Measurements from ENCODE around the gene DCAF10.
"Not testable (repeated sequence)": the region's sequence is repeated elsewhere in the genome, so short reads cannot be mapped to it uniquely, and the experiment has no call there.

The DCAF10 gene

DNA sequence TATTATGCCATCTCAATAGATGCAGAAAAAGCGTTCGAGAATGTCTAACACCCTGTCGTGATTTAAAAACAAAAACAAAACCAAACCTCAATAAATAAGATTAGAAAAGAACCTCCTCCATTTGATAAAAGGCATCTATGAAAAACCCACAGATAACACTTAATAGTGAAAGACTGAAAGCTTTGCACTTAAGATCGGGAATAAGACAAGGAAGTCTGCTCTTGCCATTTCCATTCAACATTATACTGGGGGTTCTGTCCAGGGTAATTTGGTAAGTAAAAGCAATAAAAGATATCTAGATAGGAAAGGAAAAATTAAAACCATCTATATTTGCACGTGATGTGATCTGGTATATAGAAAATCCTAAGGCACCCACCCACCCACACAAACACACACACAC, 8.5 kb upstream of the DCAF10 start:
- no peak for DNase-seq (ENCODE audit: low read depth)

DNA sequence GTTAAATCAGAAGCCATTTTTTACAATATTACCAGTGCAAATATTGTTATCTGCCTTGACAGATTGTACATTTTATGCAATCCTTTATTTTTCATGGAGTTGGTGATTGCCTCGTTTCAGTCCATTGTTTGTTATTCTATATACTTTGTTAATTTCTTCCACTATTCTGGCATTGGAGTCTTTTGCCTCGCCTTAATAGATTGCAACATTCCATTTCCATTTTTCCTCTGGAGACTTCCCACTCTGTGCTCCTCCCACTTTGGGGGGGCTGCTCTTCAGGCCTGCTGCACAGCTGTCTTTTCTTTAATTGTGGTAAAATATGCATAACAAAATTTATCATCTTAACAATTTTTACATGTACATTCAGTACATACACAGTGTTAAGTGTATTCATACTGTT, 4.4 kb upstream of the DCAF10 start:
- DNase-seq (ENCODE audit: low read depth), result no peak

DNA sequence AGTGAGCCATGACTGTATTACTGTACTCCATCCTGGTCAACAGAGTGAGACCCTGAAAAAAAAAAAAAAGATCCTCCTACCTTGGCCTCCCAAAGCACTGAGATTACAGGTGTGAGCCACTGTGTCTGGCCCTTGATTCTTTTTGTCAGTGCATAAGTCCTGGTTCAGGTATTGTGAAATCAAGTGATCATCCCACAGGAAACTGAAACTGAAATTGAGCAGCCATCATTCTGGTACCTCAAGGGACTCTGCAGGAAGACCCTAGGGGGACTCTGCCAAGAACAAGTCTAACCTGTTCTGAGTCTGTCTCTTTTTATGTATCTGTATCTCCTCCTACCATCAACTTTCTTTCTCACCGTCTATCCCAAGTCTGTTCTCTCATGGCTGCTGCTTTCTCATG, 1.9 kb upstream of the DCAF10 start:
- no peak for DNase-seq (ENCODE audit: low read depth)

DNA sequence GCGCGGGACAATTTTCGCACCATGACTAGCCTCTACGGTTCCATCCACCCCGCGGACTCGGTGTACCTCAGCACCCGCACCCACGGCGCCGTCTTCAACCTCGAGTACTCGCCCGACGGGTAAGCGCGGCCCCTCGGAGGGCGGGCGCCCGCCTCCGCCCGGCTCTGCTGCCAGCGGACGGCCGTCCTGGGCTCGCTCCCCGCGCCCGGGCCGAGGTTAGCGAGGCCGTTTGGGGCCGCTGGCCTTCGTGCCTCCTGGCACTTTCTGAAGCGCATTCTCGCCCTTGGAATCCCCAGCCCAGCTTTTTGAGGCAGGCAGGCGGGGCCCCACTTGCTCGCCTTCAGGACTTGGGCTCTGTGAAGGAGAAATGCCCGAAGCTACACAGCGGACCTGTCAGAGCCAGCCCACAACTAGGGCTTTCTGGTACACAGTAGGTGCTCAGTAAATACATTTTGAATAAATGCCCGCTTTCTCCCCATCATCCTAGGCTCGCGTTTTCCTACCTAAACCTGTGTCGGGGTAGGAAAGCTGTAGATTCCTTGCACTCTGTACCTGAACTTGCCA, 772 bp downstream of the DCAF10 start:
- DNase-seq (ENCODE audit: low read depth), result peak; percentile 40

DNA sequence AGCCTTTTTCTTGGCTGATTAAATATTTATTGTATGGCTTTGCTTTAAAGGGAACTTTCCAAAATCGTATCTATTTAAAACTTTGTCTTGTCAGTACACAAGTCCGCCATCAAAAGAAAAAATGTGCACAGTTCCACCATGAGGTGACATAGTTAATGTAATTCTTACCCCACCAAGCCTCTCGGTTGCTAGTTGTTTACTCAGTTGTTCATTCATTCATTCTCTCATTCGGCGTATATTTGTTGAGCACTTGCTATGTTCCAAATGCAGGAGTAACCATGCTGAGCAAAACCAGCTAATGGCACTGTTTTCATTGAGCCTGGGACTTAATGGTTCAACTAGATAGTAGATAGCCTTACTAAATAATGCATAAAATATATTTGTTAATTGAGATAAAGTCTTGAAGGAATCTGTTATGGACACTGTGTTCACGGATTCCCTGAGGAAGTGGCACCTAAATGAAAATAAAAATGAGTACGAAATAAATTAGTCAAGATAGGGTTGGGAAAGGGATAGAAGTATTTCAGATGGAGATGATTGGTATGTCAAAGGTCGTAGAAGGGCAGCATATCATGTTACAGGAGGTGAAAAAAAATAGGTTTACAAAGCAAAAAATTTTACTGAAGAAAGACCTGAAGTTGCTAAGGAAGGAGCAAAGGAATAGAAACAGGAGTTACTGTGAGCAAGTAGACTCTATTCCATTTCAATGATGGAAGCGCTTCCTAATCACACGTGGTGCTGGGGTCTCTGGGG, 1.5 kb downstream of the DCAF10 start:
- peak; percentile 4 for DNase-seq (ENCODE audit: low read depth)

DNA sequence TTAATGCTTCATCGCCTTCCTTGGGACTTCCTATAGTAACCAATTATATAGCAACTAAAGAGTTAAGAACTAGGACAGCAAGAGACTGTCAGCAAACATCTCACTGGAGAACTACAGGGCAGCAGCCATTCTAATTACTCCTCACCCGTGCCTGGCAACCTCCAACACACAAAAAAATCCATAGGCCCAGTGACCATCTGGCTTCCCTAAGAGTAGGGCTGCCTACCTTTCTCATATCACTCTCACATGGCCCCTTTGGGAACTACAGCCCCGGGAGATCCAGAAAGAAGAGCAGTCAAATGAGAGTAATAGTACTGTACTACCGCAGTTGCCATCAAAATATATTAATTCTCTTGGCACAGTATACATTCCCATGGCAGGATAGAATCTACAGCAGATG, 5.7 kb downstream of the DCAF10 start:
- no peak for DNase-seq (ENCODE audit: low read depth)

DNA sequence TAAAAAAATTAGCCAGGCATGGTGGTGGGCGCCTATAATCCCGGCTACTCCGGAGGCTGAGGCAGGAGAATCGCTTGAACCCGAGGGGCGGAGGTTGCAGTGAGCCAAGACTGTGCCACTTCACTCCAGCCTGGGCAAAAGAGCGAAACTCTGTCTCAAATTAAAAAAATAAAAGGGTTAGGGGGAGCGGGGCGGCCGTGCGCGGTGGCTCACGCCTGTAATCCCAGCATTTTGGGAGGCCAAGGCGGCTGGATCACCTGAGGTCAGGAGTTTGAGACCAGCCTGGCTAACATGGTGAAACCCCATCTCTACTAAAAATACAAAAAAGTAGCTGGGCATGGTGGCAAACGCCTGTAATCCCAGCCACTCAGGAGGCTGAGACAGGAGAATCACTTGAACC, 9.1 kb downstream of the DCAF10 start:
- not testable (repeated sequence) for DNase-seq (ENCODE audit: low read depth)

DNA sequence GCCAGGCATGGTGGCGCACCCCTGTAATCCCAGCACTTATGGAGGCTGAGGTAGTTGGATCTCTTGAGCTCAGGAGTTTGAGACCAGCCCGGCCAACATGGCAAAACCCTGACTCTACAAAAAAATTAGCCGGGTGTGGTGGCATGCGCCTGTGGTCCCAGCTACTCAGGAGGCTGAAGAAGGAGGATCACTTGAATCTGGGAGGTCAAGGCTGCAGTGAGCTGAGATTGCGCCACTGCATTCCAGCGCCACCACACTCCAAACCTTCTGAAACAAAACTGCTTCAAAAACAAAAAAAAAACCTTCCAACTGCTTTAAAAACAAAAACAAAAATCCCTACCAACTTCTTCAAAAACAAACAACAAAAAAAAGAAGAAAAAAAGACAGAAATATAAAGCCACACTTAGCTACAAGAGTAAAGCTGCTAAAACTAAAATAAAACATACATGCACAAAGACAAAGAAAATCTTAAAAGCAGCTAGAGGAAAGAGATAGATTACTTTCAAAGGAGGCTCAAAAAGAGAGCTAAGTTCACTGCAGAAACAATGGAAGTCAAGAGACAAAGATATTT, 11.4 kb downstream of the DCAF10 start:
- DNase-seq (ENCODE audit: low read depth), result no peak

DNA sequence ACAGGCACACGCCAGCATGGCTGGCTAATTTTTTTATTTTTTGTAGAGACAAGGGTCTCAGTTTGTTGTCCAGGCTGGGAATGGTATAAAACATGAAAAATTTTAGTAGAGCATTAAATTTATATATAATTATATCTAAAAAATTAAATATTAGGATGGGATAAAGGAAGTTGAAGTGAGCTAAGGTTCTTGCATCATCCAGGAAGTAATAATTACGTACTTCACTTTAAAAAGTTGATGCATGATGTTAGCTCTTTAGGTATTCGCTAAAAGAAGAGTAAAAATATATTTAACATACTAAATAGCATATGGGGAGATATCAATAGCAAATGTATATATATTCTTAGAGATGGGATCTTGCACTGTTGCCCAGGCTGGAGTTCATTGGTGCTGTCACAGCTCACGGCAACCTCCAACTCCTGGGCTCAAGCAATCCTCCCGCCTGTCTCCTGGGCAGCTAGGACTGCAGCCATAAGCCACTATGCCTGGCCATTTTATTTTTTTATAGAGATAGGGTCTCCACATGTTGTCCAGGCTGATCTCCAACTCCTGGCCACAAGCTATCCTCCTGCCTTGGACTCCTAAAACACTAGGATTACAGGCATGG, 12.3 kb downstream of the DCAF10 start:
- no peak for DNase-seq (ENCODE audit: low read depth)

DNA sequence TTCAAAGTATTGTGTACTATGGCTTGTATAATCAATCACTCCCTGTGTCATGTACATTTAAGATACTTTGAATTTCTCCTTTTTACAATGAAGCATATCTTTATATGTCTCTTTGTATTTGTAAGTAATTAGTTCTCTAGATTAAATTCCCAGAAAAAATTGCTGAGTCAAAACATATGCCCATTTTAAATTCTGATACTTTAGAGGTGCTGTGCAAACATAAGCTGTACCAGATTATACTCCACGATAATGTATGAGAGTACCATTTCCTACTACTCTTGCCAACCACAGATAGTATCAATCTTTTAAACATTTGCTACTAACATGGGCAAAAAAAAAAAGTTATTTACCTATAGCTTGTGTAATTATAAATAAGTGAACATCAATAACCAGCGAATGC, 18.3 kb downstream of the DCAF10 start:
- no peak for DNase-seq (ENCODE audit: low read depth)

DNA sequence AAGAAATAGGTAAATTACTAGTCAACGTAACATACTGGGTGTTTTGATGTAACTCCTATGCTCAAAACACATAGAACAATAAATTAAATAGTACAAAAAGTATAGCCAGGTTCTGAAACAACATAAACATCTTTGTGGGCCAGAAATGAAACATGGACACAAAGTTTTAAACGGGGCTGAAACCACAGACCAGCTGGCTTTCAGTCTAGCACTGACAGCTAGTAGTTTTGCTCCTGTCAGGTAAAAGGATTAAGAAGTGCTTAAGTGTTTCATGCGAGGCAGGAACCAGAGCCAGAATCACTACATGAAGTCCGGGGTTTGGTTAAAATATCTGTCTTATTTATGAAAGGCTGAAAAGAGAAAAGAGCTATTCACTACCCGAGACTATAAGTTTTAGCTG, 19.5 kb downstream of the DCAF10 start:
- no peak for DNase-seq (ENCODE audit: low read depth)

DNA sequence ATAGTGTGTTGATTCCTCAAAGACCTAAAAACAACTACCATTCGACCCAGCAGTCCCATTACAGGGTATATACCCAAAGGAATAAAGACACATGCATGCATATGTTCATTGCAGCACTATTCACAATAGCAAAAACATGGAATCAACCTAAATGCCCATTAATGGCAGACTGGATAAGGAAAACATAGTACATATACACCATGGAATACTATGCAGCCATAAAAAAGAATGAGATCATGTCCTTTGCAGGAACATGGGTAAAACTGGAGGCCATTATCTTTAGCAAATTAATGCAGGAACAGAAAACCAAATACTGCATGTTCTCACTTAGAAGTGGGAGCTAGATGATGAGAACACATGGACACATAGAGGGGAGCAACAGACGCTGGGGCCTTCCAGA, 24.6 kb downstream of the DCAF10 start:
- not testable (repeated sequence) for DNase-seq (ENCODE audit: low read depth)

DNA sequence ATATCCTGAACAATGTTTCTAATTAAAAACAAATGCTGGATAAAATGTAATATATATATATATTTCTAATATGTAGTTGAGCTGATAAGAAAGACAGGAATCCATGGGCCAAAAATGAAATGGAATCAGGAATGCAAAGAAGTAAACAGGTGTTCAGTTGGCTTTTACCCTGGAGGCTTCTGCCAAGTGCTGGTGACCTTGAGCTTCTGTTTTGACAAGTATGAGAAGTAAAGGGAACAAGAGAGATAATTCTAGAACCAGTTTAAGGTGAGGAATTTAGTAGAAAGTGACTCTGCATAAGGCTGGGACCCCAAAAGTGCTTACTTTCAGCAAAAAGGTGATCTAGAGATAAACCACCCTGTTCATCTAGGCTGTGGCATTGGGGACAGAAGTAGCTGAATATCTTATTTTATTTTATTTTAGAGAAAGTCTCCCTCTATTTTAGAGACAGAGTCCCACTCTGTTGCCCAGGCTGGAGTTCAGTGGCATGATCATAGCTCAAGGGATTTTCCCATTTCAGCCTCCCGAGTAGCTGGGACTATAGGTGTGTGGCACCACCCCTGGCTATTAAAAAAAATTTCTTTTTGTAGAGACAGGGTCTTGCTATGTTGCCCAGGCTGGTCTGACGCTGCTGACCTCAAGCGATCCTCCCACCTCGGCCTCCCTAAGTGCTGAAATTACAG, 27.0 kb downstream of the DCAF10 start:
- no peak for DNase-seq (ENCODE audit: low read depth)

DNA sequence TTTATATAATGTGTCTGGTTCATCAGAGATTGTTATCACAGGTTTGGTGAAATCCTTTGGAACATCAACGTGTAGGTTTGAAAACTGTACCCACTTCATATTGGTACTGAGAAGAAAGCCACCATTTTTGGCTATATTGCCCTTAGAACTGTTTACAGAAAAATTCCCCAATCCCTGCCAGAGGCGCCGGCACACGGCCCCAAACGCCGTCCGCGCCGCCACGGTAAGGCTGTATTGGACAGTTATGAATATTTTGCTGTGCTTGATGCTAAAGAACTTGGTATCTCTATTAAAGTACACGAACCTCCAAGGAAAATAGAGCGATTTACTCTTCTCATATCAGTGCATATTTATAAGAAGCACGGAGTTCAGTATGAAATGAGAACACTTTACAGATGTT, 35.2 kb downstream of the DCAF10 start:
- no peak for DNase-seq (ENCODE audit: low read depth)

DNA sequence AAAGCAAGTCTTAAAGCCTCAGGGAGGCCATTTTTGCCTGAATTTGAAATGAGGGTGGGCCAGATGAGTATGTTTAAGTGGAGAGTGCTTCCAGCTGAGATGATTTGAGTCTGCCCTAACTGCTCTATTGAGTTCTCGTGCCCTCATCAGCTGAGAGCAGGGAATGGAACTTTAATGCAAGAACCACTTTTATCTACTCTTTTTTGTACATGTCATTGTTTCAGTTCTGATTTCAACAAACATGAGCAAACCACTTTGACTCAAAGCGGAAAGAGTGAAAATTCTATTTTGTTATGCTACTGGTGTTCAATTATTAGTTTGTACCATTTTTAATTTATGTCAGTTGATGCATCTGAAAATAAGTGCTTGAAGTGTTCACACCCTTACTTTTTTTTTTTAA, 35.8 kb downstream of the DCAF10 start:
- DNase-seq (ENCODE audit: low read depth), result no peak

DNA sequence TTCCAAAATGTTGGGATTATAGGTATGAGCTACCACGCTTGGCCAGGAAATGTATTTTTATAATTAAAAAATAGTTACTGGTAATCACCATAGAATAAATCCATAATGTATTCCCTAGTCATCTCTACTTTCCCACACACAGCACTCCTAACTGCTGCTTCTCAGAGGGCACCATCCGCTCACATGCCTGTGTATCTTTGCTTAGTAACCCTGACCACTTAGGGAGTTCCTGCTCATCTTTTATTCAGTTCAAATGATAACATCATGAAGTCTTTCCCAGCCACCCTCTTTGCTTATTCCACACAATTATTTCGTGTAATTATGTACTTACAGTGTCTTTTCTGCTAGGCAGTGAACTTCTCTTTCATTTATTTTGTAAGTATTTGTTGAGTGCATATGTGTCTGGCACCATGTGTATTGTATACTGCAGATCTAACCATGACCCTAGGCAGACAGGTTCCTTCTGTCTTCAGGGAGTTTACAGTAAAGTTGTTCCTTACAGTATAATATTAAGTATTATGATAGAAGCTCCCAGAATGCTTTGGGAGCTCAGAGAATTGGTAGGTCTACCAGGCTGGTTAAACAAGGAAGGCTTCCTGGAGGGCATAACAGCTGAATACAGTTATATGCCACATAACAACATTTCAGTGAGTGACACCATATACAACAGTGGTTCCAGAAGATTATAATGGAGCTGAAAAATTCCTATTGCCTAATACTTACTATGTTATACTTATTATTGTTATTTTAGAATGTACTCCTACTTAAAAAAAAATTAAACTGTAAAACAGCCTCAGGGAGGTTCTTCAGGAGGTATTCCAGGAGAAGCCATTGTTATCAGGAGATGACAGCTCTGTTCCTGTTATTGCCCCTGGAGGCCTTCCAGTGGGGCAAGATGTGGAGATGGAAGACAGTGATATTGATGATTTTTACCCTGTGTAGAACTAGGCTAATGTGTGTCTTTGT, 39.2 kb downstream of the DCAF10 start:
- DNase-seq (ENCODE audit: low read depth), result peak; percentile 52

DNA sequence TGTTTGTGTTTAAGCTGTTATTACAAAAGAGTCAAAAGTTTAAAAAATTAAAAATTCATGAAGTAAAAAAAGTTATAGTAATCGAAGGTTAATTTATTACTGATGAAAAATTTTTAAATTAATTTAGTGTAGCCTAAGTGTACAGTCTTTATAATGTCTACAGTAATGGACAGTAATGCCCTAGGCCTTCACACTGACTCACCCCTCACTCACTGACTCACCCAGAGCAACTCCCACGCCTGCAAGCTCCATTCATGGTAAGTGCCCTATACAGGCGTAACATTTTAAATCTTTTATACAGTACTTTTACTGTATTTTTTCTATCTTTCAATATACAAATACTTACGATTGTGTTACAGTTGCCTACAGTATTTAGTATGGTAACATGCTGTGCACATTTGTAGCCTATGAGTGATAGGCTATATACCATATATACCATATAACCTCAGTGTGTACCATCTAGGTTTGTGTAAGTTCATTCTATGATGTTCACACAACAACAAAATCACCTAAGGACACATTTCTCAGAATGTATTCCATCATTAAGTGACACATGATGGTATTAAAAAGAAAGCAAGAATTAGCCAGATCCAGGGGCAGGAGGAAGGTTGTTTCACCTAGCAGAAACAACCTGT, 40.1 kb downstream of the DCAF10 start:
- peak; percentile 87 for DNase-seq (ENCODE audit: low read depth)

DNA sequence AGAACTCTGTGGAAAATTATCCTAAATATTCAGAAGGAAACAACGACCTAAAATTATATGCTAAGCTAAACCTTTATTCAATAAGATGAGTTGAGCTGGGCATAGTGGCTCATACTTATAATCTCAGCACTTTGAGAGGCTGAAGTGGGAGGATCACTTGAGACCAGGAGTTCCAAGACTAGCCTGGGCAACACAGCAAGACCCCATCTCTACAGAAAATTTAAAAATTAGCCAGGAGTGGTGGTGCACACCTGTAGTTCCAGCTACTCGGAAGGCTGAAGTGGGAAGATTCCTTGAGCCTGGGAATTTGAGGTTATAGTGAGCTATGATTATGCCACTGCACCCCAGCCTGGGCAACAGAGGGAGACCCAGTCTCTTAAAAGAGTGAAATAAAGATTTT, 51.6 kb downstream of the DCAF10 start:
- DNase-seq (ENCODE audit: low read depth), result no peak

DNA sequence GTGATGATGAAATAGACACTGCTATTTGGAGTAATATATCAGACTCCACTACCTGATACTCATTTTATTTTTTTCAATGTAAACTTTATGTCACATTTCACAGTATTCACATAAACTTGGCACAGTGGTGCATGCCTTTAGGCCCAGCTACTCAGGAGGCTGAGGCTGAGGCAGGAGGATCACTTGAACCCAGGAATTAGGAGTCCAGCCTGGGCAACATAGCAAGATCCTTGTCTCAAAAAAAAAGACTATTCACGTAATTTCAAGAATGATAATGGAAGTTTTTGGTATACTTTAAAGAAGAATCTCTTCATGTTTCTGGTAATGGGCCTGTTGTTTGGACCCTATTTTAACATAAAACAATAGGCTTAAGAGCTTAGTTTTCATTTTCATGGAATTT, 56.0 kb downstream of the DCAF10 start:
- no peak for DNase-seq (ENCODE audit: low read depth)

DNA sequence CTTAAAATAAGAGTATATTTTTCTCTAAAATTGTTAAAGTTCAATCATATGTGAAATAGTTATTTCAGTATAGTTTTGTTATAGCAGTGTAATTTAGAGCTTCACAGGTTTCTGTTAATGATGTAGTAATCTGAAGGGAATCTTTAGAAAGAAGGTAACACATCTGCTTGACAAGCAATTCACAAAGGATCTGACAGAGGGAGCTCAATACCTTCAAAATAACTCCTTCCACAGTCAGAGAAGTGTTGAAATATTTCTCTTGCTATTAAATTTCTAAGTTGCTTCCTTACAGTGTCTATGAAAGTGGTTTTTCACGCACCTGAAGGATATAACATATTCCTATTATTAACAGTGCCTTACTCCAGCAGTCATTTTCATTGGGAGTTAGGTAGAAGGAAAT, 58.4 kb downstream of the DCAF10 start:
- peak; percentile 34 for DNase-seq (ENCODE audit: low read depth)

DNA sequence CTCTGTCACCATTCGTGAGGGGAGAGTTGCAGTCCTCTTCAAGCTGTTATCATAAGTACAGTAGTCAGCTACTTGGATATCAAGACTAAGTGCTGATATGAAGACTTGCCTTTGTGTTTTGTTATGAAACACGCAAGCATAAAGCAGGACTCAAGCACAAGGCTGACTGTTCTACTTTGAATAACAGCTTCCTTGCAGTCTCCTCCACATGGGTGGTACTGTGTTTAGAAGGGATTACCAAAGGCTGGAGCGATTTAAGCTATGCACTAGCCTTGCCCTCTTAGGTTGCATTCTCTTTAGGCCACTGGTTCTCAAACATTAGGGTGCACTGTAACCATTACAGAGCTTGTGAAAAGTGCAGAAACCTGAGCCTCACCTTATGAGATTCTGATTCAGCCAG, 61.9 kb downstream of the DCAF10 start:
- no peak for DNase-seq (ENCODE audit: low read depth)

Data from ELR (cell line).